M059J (cell line): ENCODE measurements around the gene FOLH1. TPM values are rescaled to one million over a fixed set of nuclear protein-coding genes. Genes with fewer than 3 reads are reported as not detected.
"Not testable (repeated sequence)": the region's sequence is repeated elsewhere in the genome, so short reads cannot be mapped to it uniquely, and the experiment has no call there.

ENCODE experiments used
- DNase-seq: peaks from one replicate; pipeline ENCODE4 v3.0.0-alpha.2; 2012; ENCODE audit warnings: low read depth
- total RNA-seq: library from RNA; depleted of rRNA; stranded (reverse); fragments of >200 nt; shearing (Covaris generic); gene quantifications from 2 replicates; pipeline ENCODE4 v1.2.3, GENCODE V29; 2014; rRNA removed

FOLH1 gene
- total RNA-seq, 1 experiment from 2014 or later, result not detected

GRCh38 chr11:49177936-49178335, 30.5 kb downstream of the FOLH1 start:
- DNase-seq, result not testable (repeated sequence)

GRCh38 chr11:49175378-49175777, 33.0 kb downstream of the FOLH1 start:
- DNase-seq, result not testable (repeated sequence)

GRCh38 chr11:49174691-49175366, 33.6 kb downstream of the FOLH1 start:
- DNase-seq, result not testable (repeated sequence)

GRCh38 chr11:49171613-49172012, 36.8 kb downstream of the FOLH1 start:
- not testable (repeated sequence) for DNase-seq

- DNase-seq, result not testable (repeated sequence)
Observed at GRCh38 chr11:49169579-49169978, 38.8 kb downstream of the FOLH1 start.

- not testable (repeated sequence) for DNase-seq
Observed at GRCh38 chr11:49168992-49169391, 39.4 kb downstream of the FOLH1 start.

- no peak for DNase-seq
Observed at GRCh38 chr11:49151211-49151610, 57.2 kb downstream of the FOLH1 start.

- DNase-seq, result not testable (repeated sequence)
Observed at GRCh38 chr11:49102356-49102755, 106.0 kb downstream of the FOLH1 start.

Other genes with a start within 250 kb of the FOLH1 start
- not detected in 2 replicates for gene TRIM51G, start 224.7 kb downstream of the FOLH1 start, total RNA-seq
- not detected in 2 replicates for gene TRIM49B, start 179.8 kb downstream of the FOLH1 start, total RNA-seq
- not detected in 2 replicates for gene TRIM64C, start 149.5 kb downstream of the FOLH1 start, total RNA-seq